Measurements from ENCODE around the gene ZMYM4.

GRCh38 chr1:35280006-35280405 is 11.5 kb downstream of the ZMYM4 start:
- TF ChIP-seq CTCF (IDR thresholded peaks at IDR 0.05) = no peak
- TF ChIP-seq POLR2A (IDR thresholded peaks at IDR 0.05) = no peak
